Tongue (tissue), 3 donors: Measurements from ENCODE around the gene FAM13B. TPM values are rescaled to one million over a fixed set of nuclear protein-coding genes. Genes with fewer than 3 reads are reported as not detected.
A peak's percentile ranks its signal among the peaks of the same experiment; 100 is the strongest.

Source experiments
- DNase-seq: peaks from one replicate; pipeline ENCODE4 v3.0.0-alpha.2; 2015
- small RNA-seq: library from RNA; depleted of rRNA; stranded (forward); fragments of <200 nt; gene quantifications from one replicate; pipeline ENCODE3, GENCODE V24; 2014; ENCODE audit warnings: low replicate concordance
- total RNA-seq: library from RNA; depleted of rRNA; stranded (reverse); fragments of >200 nt; gene quantifications from one replicate; pipeline ENCODE4 v1.2.3, GENCODE V29; 2014

FAM13B gene
- total RNA-seq, 1 donor from 2014 or later: 48.2 TPM

DNA sequence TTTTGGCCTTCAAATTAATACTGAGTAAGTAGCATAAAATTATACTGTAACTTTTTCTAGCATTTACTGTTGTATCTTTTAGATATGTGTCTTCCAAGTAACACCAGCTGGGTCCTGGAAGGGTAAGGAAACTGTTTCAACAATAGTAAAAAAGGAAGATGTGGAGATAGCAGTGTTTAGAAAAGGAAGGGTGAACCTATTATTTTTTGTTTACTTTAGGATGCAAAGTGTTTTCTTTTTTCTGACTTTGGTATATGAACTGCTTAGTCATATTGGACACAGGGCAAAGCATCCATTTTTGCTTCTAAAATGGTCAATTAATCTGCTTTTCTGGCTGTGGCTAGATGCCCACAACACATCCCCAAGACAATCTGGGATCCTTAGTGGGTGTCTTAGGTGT is 138.3 kb downstream of the FAM13B start:
- DNase-seq: no peak

DNA sequence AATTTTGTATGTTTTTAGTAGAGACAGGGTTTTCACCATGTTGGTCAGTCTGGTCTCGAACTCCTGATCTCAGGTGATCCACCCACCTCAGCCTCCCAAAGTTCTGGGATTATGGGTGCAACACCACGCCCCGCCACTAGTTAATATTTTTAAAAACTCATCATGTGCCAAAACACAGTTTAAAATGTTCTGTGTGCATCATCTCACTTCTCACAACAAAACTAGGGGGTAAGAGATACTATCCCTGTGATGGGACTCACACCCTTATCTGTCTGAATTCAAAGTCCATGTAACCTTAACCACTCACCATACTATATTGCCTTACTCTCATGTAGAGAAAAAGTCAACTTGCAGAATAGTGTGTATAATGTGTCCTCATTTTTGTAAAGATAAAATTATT is 141.0 kb downstream of the FAM13B start:
- no peak for DNase-seq

DNA sequence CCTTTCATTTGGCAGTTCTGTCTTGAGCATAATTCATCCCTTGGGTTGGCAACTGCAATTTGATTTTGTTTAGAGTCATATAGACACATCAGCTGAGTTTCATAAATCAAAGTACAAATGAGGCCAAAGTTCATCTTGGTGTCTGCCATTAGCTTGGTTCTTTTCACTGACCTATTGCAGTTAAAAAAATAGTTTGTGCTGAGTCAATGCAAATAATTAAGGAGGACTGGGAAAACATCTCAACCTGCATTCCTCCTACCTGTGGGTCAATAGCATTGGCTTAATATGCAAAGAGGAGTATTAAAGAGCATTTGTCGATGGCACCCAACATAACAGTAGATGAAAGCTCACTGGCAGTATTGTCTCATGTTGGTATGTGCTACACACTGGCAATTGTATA is 142.0 kb downstream of the FAM13B start:
- no peak for DNase-seq

DNA sequence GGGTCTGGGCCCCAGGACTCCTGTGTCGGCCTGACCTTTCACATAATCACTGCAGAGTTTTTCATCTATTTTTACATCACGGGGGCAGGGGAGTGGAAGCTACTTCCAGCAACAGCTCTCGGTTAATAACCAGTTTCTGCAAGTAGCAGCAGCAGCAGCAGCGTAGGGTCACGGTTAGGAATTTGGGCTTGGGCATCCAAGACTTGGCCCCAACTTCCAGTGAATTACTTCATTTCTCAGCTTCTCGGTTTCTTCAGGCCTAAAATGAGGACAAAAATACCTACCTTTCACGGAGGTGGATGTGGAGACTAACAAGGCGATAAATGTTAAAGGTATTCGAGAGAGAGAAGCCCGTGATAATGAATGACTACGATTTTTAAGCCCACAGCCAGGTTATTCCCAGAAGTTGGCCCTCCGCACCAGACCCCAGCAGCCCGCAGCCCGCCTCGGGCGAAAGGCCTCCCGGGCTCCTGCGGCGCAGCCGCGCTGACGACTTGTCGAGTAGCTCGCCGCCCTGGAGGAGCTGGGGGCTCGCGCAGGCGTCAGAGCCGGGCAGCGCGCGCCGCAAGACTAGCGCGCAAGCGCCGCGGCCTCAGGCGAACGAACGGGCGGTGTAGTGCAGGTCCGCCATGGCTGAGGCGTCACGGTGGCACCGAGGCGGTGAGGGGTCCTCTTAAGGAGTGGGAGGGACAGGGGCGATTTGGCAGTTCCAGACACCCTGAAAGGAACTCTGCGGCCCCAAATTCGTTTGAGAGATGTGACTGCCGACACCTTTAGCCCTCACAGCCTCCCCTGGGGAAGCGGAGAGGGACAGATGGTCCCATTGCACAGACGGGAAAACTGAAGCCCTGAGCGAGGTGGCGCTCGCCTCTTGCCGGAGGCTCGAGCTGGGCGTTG is 143.8 kb downstream of the FAM13B start, which contains the start of gene PKD2L2:
Gene PKD2L2 (plus strand): TSS at position 595 of the 897 bp plus-strand sequence. CDS start 35 bp downstream, at position 630.
- peak; percentile 92 for DNase-seq

DNA sequence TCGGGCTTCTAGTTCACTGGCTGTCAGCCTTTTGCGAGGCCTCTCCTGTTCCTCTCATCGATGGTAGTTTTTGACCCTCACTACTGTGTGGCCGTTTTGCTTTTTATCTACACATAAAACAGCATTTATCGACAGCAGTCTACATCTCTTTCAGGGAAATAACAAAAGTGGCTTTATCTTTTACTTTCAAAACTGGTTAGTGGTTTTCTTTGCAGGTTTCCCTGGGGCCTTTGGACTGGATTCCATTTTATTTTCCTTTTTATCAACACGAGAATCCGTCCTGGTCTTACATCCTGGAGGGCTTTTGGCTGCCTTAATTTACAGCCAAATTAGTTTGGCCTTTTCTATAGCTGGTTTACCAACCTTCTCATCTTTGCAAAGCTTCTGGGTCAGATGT is 144.4 kb downstream of the FAM13B start:
- DNase-seq: no peak

Small RNAs within 50 kb of the gene (small RNA-seq; reads per million reads assigned to genes)
- gene RNU6-1148P: not detected

Other genes with a start within 250 kb of the FAM13B start
- 254 TPM for gene MYOT, start 165.2 kb downstream of the FAM13B start, total RNA-seq
- gene PKD2L2, start 143.6 kb downstream of the FAM13B start, total RNA-seq: 1.9 TPM
- not detected for gene WNT8A, start 51.0 kb upstream of the FAM13B start, total RNA-seq
- gene NME5, start 106.3 kb upstream of the FAM13B start, total RNA-seq: 1.4 TPM
- gene BRD8, start 145.6 kb upstream of the FAM13B start, total RNA-seq: 54.1 TPM
- 24.8 TPM for gene KIF20A, start 146.0 kb upstream of the FAM13B start, total RNA-seq
- gene CDC23, start 180.2 kb upstream of the FAM13B start, total RNA-seq: 35.0 TPM
- gene GFRA3, start 241.5 kb upstream of the FAM13B start, total RNA-seq: 4.1 TPM